ENCODE data around the gene RNF157.

DNA sequence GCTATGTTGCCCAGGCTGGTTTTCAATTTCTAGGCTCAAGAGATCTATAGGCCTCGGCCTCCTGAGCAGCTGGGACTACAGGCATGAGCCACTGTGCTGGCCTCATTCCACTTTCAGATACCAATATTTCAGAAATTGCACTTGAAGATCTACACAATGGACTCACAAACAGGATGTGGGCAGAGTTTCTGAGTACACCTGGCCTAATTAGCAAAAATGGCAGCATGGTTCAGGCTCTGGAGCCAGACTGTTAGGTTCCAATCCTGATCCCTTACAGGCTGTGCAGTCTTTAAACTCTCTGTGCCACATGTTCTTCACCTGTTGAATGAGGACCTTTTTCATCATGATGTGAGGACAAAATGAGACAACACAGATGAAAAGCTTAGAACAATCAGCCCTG is 32.2 kb downstream of the RNF157 start:
- TF ChIP-seq, protein P1, sequence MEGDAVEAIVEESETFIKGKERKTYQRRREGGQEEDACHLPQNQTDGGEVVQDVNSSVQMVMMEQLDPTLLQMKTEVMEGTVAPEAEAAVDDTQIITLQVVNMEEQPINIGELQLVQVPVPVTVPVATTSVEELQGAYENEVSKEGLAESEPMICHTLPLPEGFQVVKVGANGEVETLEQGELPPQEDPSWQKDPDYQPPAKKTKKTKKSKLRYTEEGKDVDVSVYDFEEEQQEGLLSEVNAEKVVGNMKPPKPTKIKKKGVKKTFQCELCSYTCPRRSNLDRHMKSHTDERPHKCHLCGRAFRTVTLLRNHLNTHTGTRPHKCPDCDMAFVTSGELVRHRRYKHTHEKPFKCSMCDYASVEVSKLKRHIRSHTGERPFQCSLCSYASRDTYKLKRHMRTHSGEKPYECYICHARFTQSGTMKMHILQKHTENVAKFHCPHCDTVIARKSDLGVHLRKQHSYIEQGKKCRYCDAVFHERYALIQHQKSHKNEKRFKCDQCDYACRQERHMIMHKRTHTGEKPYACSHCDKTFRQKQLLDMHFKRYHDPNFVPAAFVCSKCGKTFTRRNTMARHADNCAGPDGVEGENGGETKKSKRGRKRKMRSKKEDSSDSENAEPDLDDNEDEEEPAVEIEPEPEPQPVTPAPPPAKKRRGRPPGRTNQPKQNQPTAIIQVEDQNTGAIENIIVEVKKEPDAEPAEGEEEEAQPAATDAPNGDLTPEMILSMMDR (conservative IDR thresholded peaks at IDR 0.05), result no peak
- no peak for TF ChIP-seq ZFX (IDR thresholded peaks at IDR 0.05)
